Activated CD8-positive, alpha-beta memory T cell treated with anti-CD3 and anti-CD28 coated beads, Interleukin-2, amount 50 U/mL, for 1 hour (primary cell): ENCODE results near the gene TBPL1.
"Not testable (repeated sequence)": the region's sequence is repeated elsewhere in the genome, so short reads cannot be mapped to it uniquely, and the experiment has no call there.

Experiments
- DNase-seq: peaks from one replicate; pipeline ENCODE4 v3.0.0-alpha.2; 2020; ENCODE audit errors: extremely low read depth

Gene TBPL1

DNA sequence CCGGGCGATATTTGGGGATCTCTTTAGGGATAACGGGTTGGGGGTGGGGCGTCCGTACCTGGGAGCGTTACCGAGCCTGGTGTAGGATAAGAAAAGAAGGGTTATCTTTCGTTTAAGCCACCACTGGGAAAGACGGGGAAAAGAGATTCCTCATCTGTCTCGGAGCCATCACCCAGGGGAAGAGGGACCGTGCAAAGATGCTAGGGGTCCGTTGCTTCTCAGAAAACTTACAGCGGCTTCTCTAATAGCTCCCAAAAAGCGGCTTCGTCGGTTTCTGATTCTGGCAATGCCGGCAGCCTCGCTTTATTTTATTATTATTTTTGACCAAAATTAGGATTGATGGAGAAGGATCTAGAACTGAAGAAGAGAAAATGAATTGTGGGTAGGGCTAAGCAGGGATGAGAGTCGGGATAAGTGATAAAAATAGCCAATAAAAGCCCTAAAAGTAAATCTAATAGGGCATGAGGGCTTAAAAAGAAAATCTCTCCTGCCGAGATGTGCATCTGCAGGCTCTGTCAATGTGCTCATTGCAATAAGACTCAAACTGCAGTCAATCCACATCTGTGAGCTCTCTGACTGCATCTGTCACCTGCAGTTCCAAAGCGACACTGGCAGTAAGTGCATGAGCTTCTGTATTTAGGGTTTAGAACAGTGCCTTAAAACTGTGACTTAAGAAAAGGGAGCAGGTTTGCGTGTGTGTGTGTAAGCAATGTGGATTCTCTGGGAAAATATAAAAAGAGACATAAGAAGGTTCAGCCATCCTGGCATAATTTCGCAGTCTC lies 801 bp downstream of the TBPL1 start:
- no peak for DNase-seq

DNA sequence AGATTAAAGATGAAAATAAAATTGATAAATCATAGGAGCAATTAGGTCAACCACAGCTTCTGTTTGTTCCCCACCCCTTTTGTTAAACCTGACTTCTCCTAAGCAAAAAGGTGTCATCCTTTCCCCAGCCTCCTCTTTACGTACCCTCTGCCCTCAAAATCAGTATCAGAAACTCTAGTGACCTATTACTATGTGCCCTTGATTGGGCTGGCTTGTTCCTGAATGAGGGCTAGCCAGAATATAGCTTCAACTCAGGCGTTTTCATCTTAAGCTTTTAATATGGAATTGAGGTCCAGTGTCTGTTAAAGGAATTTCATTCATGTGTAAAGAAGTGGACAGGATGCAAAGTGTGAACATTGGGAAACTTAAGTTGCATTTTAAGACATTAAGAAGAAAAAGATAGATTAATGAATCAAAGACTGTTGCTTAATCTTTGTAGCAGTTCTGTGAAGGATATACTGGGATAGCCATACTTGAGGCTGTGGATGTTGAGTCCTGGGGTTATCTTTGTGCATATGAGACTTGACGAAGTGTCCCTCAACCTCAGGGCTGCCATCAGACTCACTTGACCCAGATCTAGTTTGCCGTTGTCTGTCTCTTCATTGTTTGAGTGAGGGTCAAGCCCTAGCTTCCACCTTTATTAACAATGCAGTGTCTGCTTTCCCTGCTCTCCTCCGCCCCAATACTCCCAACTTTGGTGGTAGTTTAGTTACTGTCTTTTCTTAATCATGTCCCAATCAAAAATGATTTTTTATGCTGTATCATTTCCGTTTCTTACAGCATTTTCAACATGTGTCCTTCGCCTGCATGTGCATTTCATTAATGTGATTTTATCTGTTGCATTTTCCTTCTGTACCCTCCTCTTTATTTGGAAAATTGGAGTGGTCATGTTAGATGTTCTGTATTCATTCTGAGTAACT lies 1.9 kb downstream of the TBPL1 start:
- DNase-seq, result no peak

DNA sequence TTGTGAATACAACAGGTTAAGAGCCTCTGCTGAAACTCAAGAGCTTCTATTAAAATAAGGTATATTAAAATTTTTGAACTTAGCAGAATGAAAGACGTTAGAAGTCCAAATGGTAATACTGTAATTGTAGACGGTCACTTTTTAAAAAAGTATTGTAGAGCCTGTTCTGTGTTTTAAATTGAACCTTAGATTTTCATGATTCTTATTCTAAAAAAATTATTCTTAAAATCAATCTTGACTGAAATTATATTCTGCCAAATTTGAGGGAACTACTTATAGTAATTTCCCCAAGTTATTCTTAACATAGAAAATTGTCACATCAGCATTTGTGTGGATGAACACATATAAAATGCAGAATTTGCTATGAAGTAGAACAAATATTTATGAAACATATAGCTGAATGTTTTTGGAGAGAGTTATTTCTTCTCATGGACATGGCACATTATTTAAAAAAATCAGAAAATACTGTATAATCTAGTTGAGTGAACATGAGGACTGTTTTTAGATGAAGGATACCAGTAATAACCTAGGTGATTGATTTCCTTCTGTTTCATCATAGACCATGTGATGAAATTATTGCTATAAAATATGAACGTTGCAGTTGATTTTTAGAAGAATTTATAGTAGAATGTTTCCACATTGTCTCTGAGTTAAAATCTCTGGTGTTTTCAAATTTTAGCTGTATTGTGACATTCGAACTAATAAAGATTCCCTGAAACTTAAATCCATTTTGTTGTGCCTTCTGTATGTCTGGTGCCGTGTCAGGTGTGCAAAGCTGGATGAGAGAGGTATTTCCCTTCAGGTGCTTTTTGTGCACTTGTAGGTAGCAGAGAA lies 2.8 kb downstream of the TBPL1 start:
- no peak for DNase-seq

DNA sequence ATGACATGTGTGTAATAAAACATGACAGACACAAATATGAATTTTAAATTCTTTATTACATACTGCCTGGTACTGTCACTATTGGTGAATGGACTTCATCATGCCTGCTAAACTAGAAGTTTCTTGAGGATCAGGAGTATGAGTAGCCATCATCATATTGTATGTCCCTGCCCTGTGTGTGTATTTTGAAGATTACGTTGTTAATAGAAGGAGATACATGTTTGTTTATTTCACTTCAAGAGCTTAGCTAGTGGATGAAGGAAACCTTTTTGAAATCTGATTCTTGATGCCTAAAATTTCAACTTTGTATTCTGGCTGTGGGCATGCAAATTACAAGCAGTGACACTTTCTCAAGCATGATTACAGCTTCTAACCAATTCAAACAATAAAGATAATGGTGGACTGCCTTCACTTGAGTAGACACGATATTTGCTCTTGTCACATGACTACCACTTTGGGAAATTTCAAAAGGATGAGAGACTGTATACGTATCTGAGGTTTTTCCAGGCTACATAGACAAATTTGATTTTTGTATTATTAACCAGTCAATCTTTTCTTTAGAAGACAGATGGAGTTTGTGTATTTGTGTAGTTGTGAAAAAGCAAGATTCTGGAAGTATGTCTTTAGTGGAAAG lies 3.5 kb downstream of the TBPL1 start:
- DNase-seq, result no peak

DNA sequence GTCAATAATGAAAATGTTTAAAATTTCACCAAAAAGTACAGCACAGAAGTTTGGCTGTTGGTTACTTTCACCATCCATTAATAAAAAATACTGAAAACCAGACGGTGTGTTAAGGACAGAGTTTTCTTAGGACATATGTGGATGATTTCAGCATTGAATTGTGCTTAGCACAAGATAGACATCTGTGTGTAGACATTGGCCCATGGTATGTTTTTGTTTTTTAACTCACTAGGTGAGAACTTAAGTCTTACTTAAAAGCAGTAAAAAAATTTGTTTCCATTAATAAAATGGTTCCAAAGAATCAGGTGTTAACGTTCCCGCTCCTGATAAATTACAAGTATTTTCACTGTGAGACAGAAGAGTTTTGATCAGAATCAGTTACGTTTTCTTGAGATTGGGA lies 4.2 kb downstream of the TBPL1 start:
- DNase-seq, result no peak

DNA sequence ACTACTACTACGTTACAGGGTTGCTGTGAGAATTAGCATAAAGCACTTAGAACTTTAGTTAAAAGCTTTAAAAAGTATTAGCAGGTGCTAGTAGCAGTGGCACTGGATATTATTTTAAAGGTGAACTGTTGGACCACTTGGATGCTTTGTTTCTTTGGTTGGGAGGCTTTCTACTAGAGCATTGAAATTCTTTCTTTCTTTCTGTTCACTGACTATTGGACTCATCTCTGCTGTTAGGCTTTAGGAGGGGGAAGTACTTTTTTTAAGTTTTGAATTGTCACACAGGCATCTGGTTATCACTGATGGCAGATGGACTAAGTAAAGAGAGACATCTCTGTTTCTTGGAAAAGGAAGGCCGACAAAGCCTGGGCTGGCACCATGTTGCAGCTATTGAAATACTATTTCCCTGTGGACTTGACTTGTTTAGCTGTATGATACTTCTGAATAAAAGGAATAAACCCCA lies 4.8 kb downstream of the TBPL1 start:
- DNase-seq, result no peak

DNA sequence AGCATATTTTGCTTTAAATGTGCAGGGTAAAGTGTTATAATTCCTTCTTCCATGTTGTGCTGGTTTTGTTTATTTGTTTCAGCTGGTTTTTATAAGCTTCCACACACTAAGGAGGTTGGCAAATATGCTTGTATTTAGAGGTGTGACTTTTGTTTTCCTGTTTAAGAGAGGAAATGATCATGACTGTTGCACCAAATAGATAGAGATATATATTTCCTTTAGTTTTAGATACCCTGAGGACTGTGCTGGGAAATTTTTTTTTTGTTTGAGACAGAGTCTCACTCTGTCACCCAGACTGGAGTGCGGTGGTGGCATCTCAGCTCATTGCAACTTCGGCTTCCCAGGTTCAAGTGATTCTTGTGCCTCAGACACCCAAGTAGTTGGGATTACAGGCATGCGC lies 5.8 kb downstream of the TBPL1 start:
- DNase-seq, result no peak

DNA sequence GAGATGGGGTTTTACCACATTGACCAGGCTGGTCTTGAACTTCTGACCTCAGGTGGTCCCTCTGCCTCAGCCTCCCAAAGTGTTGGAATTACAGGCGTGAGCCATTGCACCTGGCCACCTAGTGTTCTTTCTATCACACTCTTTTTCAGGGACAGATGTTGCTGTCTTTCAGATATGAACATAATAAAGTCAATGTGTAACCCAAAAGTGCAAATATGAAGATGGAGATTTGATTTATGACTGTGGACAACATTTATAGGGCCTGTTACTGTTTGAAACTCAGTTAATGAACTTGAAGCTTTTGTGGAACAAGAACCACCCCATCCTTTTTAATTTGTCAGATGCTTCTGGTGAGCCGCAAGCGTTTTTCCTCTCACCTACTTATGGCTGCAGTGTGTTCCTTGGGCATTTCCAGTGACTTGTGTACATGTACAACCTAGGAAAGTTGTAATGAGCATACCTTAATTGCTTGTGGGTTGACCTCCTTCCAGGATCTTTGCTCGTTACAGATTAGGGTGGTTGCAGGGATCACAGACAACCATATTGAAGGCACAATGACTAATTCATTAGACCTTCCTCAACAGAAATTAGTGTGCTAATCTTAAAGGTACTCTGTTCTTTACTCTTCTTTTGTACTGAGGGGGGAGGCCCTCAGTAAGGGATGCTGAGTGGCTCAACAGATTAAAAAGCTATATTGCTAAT lies 6.8 kb downstream of the TBPL1 start:
- no peak for DNase-seq

DNA sequence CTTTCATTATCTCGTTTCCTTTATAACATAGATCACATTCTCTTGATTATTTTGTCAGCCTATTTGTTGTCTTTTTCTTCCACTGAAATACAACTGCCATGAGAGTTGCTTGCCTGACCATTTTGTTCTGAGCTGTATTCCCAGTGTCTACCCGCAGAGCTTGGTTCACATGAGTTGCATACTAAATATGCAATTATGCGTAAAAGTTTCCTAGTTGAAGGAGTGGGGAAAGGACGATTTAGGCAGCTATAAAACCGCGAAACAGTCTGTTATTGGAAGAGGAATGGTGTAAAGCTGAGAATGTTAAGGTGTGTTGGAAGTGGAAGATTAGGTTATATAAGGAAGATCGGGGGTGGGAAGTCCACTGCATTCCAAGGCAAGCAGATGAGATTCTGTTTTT lies 8.8 kb downstream of the TBPL1 start:
- no peak for DNase-seq

DNA sequence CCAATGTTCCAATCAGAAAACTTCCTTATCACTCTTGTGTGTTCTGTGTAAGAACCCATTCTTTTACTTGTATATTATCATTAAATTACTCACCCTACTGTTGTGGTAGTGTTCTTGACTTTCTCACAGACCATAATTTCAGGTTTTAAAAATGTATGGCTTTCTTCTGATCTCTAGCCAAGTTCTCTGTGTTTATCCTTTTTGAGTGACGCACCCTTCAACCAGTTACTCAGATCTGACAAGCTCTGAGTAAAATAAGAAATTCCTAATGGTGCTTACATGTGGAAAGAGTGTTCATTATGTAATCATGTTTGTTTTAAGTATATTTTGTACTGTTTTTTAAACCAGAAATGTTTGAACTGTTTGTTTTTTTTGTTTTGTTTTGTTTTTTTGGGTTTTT lies 11.0 kb downstream of the TBPL1 start:
- DNase-seq, result no peak

DNA sequence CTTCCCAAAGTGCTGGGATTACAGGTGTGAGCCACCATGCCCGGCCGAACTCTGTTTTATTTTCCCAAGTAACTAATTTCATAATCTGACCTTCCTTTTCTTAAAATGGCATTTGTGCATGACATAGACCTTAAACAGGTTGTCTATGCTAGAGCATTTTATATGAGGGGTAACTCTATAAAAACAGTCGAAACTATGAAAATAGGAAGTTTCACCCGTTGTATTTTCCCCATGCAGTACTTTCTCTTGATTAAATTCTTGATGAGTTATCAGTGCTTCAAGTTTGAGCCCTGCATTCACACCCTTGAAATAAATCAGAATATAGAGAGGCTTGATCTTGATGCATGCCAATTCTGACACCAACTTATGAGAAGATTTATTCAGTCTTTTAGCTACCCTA lies 11.7 kb downstream of the TBPL1 start:
- no peak for DNase-seq

DNA sequence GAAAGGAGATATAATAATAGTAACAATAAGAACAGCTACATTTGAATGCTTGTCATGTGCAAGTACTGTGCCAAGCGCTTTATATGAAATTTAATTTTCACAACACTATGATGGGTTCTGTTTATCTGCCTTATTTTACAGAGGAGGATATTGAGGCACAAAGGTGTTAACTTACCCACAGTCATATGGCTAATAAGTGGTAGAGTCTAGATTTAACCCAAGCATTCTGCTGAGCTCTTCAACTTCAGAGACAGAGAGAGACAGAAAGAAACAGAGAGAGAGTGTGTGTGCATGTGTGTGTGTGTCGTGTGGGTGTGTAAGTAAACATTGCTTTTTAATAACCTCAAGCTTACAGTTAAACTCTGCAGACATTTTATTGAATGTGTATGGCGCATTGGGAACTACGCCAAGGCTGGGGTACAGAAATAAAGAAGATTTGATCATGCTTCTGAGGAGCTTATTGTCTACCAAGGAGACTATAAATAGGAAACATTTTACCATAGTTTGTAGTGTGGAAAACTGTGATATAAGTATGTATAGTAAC lies 12.9 kb downstream of the TBPL1 start:
- no peak for DNase-seq

DNA sequence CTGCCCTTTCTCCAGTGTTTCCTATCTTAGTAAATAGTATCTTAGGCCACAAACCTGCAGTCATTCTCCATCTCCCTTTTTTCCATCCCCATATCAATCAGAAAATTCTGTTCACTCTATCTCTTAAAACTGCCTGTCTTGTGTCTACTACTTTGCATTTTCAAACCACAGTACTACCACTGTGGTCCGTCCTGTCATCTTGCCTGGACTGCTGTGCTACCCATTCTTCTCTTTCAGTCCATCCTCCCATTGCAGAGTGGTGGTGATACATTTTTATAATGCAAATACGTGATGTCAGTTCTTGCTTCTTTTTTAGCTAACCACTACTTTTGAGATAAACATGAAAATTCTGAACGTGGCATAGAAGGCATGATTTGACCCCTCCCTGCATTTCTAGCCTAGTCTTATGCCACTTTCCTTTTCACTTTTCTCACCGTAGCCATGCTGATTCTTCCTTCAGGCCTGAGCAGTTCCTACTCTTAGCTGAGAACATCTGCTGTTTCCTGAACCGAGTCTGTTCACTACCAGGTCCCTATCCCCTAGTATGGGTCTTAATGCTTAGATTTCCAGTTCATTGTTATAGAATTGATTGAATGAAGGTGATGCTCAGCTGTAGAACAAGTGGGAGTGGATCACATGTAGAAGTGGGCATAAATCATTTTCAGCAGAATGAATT lies 13.8 kb downstream of the TBPL1 start:
- no peak for DNase-seq

DNA sequence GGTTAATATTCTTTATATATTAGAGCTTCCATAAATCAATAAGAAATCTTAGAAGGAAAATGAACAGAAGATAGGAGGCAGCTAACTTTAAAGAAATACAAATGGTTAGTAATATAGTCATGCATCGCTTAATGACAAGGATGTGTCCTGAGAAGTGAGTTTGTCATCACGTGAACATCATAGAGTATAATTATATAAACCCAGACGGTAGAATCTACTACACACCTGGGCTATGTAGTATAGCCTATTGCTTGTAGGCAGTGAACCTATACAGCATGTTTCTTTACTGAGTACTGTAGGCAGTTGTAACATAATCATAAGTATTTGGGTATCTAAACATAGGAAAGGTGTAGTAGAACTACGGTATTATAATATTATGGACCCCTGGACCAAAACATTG lies 14.3 kb downstream of the TBPL1 start:
- no peak for DNase-seq

DNA sequence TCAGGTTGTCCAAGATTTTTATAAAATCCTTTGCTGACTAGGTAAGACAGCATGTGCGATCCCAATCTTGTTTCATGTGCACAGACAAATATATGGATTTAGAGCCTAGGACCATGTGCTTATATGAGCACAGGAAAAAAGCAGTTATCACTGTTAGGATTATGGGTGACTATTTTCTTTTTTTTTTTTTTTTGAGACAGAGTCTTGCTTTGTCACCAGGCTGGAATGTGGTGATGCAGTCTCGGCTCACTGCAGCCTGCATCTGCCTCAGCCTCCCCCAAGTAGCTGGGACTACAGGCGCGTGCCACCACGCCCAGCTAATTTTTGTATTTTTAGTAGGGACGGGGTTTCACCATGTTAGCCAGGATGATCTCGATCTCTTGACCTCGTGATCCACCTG lies 14.8 kb downstream of the TBPL1 start:
- not testable (repeated sequence) for DNase-seq

DNA sequence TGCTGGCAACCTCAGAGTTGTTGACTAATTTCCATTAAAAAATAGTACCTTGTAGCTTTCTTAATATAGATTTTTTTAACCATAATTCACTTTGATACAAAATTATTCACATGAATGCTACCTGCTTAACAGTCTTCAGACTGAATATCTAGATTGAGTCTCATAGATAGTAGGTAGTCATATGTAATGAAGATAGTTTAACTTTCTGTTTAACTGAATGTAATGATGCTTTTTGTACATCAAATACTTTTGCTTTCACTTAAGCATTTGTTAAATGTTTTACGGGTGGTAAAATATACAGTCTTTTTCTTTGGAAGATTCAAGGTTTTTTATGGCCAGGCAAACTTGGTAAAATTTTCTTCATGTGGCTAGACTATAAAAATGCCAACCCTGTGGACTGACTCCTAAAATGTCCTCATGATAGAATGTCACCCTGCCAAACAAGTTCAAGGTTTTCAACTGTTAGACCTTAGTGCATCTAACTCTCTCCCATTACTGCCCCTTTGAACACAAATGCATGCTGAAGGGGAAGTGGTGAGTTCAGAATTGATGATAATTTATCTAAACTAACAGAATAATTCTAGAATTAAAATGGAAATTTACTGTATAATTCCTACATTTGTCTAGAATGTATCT lies 16.4 kb downstream of the TBPL1 start:
- no peak for DNase-seq

DNA sequence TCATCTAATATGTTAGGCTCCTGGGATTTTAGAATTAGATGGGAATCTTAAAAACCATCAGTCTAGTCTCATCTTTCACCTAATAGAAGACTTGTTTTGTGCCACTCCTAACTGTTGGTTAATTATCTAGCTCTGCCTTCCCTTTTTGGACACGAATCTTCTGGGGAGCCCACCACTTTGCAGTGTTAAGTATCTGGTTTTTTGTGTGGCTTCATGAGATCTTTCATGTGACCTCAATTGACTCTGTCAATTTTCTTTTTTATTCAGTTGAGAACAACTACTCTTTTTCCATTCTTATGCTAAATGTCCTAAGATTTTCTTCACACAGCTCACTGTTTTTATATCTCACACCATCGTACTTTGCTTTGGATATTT lies 16.9 kb downstream of the TBPL1 start:
- no peak for DNase-seq

DNA sequence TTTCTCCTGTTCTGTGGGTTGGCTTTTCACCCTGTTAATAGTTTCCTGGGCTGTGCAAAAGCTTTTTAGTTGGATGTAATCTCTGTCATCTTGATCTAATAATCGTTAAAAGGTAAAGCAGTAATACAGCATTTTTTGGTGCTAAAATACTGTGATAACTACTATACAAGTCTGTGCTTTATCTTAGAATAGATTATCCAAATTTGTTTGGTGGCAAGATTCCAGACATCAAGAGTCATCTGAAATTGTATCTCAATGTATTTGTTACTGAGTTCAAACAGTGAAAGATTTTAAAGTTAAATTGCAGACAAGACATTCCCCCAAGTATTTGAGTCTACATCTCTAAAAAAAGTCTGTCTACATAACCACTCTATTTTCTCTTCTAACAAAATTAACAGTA lies 18.8 kb downstream of the TBPL1 start:
- no peak for DNase-seq

DNA sequence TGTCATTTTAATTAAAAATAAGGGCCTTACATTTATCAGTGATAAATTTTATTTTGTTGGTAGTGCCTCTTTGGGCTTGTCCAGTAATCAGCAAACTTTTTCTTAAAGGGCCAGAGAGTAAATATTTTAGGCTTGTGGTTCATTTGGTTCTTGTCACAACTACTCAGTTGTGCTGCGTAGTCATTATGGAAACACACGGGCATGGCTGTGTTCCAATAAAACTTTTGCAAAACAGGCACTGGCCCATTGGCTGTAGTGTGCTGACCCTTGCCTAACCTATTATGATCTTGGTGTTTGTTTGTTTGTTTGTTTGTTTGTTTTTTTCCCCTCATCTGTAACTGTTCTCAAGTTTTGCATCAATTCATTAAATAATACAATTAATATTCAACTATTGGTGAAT lies 19.4 kb downstream of the TBPL1 start:
- no peak for DNase-seq
